Subcutaneous adipose tissue (tissue), 4 donors: Measurements from ENCODE around the gene OCLN. TPM values are rescaled to one million over a fixed set of nuclear protein-coding genes. Genes with fewer than 3 reads are reported as not detected.

Source experiments
- CTCF ChIP-seq: fragments of 450-650 bp; IDR thresholded peaks from one replicate; pipeline ENCODE4 v1.5.1; 2016; ENCODE audit warnings: low read depth, mild to moderate bottlenecking, control low read depth, antibody characterized with exemption, moderate library complexity
- total RNA-seq, 4 donors: library from RNA; depleted of rRNA; stranded (reverse); fragments of >200 nt; gene quantifications; one replicate each; pipeline ENCODE4 v1.1.0, GENCODE V29; 2016

OCLN gene
- total RNA-seq, 4 donors from 2014 or later, result 0.44 to 3.4 (median 2.8) TPM

- no peak for TF ChIP-seq CTCF
These were observed 25.0 kb upstream of the OCLN start for GRCh38 chr5:69467442-69468225.

- TF ChIP-seq CTCF, result no peak
These were observed 24.0 kb upstream of the OCLN start for GRCh38 chr5:69468631-69469030.

- no peak for TF ChIP-seq CTCF
These were observed 15.4 kb upstream of the OCLN start for GRCh38 chr5:69477170-69477569.

- no peak for TF ChIP-seq CTCF
These were observed 7.7 kb upstream of the OCLN start for GRCh38 chr5:69484891-69485290.

- TF ChIP-seq CTCF, result no peak
These were observed 7.1 kb upstream of the OCLN start for GRCh38 chr5:69485471-69485870.

- TF ChIP-seq CTCF, result no peak
These were observed 3.3 kb upstream of the OCLN start for GRCh38 chr5:69489246-69489645.

- TF ChIP-seq CTCF, result no peak
These were observed 1.6 kb upstream of the OCLN start for GRCh38 chr5:69491027-69491426.
